Hippocampal formation (tissue), 2 donors: Measurements from ENCODE around the gene TMEM156.
A peak's percentile ranks its signal among the peaks of the same experiment; 100 is the strongest.
"Not testable (repeated sequence)": the region's sequence is repeated elsewhere in the genome, so short reads cannot be mapped to it uniquely, and the experiment has no call there.

Experiments
- DNase-seq, 2 donors: peaks; one replicate each; lab custom pipeline; 2025; lab: John Stamatoyannopoulos, UW

TMEM156 gene

DNA sequence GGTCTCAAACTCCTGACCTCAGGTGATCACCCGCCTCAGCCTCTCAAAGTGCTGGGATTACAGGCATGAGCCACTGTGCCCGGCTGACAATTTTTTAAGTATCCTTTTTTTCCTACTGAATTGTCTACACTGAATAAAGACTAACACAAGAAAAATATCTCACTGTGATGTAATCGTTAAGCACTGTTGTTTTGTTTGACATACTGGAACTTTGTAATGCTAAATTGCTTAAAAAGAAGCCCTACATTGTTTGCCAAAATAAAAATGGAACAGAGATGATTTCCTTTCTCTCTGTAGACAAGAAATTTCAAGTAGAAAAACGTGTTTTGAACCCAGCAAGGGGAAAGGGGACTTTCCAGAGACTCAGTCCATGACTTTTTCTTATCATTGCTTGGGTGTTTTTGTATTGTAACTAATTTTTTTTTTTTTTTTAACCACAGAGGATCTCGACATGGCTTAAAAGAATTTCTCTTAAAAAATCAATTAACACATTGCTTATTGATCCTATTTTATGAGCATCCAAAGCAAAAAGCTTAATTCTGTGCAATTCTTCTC is 74.9 kb downstream of the TMEM156 start:
- DNase-seq, result no peak

- DNase-seq, result no peak
These were observed 76.3 kb downstream of the TMEM156 start for GRCh38 chr4:38955957-38956356.

DNA sequence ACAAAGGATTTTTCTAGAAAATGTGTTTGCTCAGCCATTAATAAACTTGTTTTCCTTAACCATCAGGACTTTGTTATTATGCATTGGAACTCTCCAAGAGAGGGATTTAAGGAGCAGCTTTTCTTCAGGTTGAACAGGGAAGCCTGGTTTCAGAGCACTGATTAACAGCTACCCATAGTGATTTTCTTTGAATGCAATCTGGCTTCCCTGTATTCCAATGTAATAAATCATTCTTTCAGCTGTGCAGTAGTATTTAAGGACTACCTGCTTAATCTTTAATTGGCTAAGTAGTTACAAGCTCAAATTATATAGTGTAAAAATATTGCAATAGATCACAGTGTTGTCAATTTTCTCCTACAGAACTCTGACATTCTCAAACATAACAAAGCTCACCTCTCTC is 77.5 kb downstream of the TMEM156 start:
- no peak for DNase-seq

DNA sequence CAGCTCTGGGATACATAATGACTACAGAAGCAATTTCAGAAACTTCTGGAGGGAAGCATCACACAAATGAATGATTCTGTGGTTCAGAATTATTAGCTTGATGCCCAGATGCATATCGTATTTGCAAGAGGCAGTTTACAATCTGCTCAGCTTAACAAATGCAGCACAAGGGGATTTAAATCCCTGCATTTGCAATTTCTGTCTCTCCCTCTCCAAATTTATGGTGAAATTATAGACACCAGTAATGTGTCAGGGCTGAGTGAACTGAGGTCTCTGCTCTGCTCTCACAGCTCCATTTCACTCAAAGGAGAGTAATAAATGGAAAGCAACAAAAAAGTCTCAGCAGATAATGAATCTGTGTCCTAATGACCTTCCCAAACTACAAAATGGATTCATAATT is 80.2 kb downstream of the TMEM156 start:
- DNase-seq, result no peak

DNA sequence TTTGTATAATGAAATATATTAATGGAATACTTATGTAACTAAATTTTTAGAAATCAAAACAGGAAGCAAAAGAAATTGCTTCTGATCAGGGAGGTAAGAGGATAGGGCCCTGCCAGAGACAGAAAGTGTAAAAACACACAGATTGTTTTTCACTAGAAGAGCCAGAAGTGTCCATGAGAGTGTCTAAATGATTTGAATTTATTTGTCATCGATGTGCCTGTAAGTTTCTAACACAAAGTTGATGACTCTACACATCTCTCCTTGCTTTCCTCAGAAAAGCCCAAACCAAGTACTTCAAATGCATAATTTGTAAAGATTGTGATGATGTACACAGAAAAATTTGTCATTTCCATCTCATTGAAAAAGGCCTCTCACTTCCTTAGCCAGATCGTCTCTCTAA is 80.6 kb downstream of the TMEM156 start:
- no peak for DNase-seq

DNA sequence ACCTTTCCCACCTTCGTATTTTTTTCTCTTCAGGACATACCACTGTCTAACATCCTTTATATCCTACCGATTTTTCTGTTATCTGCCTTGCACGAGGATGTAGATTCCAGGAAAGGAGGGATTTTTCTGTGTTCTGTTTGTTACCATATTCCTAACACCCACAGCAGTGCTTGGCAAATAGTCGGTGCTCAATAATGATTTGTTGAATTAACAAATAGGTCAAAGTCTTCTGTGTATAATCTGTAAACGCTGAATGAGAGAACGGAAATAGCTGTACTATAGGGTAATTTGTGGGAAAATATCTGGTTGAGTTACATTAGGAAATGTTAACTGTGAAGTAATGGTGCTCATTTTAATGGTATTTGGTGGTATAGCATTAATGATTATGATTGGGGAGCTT is 81.5 kb downstream of the TMEM156 start:
- DNase-seq, result no peak

GRCh38 chr4:38950159-38950558 is 82.0 kb downstream of the TMEM156 start:
- DNase-seq, result no peak

DNA sequence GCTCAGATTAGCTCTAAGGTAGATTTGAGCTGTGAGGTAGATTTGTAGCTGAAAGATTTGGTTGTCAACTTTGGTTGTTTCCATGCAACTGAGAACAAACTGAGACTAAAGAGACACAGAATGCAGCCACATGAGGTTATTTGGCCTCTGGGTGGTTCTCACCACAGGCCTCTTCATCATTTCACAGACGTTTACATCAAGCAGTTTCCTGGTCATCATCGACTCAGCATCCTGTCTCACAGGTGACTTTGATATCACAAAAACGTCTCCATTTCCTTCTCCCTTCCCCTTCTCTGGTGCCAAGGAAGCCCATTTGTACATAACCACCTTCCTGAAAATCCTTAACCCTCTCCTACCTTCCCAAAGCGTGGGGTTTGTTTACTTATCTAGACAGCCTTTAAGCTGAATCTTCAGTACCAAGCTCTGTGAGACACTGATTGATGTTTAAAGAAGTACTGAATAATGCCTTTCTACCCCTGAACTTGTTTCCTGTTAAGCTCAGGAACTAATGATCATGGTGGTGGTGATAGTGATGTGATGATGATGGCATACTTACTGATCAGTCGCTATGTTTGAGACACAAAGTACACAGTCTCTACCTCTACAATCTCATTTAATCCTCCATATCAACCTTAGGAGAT is 82.7 kb downstream of the TMEM156 start:
- DNase-seq, result no peak

GRCh38 chr4:38948551-38948950 is 83.7 kb downstream of the TMEM156 start:
- DNase-seq, result peak; percentile 7 to 79

DNA sequence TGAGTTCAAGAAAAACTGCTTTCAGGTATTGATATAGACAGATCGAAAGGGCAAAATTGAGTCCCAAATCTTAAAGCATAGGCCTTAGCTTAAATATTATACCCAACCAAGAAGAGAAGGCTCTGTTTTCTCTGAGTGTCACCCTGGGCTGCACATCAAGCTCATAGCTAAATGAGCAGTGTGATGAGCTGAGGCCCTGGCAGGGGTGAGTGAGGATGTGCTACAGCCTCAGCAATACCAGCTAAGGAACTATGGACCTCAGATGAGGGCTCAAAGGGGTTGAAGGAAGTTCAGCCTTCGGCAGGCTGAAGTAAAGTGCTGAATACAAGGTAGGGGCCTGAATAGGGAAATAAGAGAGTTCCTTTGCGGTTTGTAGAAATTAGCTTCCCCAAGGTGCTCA is 85.3 kb downstream of the TMEM156 start:
- DNase-seq, result no peak

DNA sequence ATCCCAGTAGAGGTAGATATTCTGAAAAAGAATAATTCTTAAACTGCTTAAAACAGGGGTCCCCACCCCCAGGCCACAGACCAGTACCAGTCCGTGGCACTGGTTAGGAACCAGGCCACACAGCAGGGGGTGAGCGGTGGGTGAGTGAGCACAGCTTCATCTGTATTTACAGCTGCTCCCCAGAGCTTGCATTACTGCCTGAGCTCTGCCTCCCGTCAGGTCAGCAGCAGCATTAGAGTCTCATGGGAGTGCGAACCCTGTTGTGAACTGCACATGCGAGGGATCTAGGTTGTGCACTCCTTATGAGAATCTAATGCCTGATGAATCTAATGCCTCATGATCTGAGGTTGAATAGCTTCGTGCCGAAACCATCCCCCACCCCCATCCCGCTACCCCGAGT is 87.8 kb downstream of the TMEM156 start:
- no peak for DNase-seq

DNA sequence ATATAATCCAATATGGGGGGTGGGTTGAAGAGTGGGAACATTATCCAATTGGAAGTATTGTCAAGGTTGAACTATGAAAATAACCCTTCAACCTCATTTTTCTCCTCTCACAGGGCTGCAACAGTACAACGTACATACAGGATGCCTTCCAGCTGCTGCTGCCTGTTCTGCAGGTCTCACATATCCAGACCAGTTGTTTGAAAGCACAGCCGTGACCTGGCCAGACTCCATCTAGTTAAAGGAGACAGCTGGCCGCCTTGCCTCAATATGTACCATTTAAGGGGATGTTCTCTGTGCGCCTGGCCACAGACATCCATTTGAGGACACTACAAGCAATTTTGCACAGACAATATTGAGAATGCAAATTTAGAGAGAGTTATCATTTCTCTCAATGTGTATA is 88.9 kb downstream of the TMEM156 start:
- DNase-seq, result no peak

- DNase-seq, result not testable (repeated sequence)
These were observed 90.3 kb downstream of the TMEM156 start for GRCh38 chr4:38941906-38942305.

- no peak for DNase-seq
These were observed 91.7 kb downstream of the TMEM156 start for GRCh38 chr4:38940476-38940875.

GRCh38 chr4:38939165-38939564 is 93.0 kb downstream of the TMEM156 start:
- no peak for DNase-seq

DNA sequence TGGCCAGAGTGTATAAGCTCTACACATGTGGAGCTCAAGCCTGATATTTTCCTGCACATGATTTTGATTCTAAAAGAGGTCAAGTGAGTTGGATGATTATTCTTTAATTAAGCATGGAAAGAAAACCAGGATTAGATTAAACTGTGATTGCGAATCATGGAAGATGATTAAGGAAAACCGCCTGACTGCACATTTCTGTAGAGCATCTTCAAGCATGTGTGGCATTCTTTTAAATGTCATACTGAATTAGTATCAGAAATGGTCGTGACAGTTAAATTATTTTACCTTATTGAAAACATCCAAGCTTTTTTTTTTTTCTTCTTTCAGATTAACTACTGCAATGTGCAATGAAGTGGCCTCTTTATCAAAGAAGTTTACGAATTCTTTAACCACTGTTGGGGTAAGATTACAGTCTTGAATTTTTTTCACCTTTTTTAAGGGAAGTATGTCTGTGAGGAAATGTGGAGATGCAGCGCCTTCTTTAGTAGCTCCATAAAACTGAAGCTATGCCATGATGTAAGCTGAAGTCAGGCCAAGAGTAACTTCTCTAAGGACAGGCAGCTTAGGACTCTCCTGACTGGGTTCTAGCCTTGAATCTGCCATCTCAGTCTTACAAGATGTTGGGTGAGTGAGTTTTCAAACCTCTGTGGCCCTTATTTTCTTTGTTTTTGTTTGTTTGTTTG is 96.7 kb downstream of the TMEM156 start:
- no peak for DNase-seq

GRCh38 chr4:38931125-38931524 is 101.1 kb downstream of the TMEM156 start:
- no peak for DNase-seq

- DNase-seq, result no peak
These were observed 101.5 kb downstream of the TMEM156 start for GRCh38 chr4:38930707-38931106.

- DNase-seq, result no peak
These were observed 102.0 kb downstream of the TMEM156 start for GRCh38 chr4:38930204-38930603.

DNA sequence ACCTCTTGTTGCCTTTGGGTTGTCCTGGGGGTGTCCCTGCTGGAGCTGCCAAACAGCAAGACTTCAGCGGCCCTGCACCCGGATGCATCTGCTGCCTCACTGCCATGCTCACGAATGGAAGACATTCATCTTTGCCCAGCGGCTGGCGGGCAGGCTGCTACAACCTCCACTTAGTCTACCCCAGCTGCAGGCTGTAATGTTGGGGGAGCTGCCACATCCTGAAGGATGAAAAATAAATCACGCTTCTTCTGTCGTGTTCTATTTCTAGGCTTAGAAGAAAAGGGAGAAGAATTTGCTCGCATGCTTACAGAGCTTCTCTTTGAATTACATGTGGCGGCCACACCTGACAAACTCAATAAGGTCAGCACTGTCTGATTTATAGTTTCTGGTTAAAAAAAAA is 103.2 kb downstream of the TMEM156 start:
- no peak for DNase-seq

GRCh38 chr4:38928568-38928967 is 103.6 kb downstream of the TMEM156 start:
- DNase-seq, result no peak

GRCh38 chr4:38926896-38927295 is 105.3 kb downstream of the TMEM156 start:
- no peak for DNase-seq
